HepG2 (cell line): Measurements from ENCODE around the gene CD46. TPM values are rescaled to one million over a fixed set of nuclear protein-coding genes. Genes with fewer than 3 reads are reported as not detected.

ENCODE experiments used
- ATM ChIP-seq: fragments of 450-650 bp; IDR thresholded peaks from 2 replicates; pipeline ENCODE4 v1.7.1; 2017; ENCODE audit warnings: mild to moderate bottlenecking, borderline replicate concordance
- ATRX ChIP-seq: sonication (generic); formaldehyde crosslinking; IDR thresholded peaks from 2 replicates; pipeline ENCODE4 v1.4.0; 2020; ENCODE audit warnings: missing genetic modification reagents, borderline replicate concordance
- ESRRA ChIP-seq: sonication (generic); formaldehyde crosslinking; IDR thresholded peaks from 2 replicates; pipeline ENCODE4 v1.5.1; 2020; ENCODE audit warnings: mild to moderate bottlenecking, low read depth, missing genetic modification reagents
- FOSL2 ChIP-seq: sonication (generic); formaldehyde crosslinking; IDR thresholded peaks from 2 replicates; pipeline ENCODE4 v1.4.0; 2020; ENCODE audit warnings: missing genetic modification reagents
- MATR3 ChIP-seq: sonication (generic); formaldehyde crosslinking; IDR thresholded peaks from 2 replicates; pipeline ENCODE4 v1.4.0; 2020; ENCODE audit warnings: missing genetic modification reagents
- NR3C1 ChIP-seq: sonication (generic); formaldehyde crosslinking; IDR thresholded peaks from 2 replicates; pipeline ENCODE4 v1.4.0; 2020; ENCODE audit warnings: missing genetic modification reagents
- RARA ChIP-seq: IDR thresholded peaks from 2 replicates; pipeline ENCODE4 v1.6.1; 2016; ENCODE audit warnings: missing genetic modification reagents, missing compliant biosample characterization
- RORA ChIP-seq: sonication (generic); formaldehyde crosslinking; IDR thresholded peaks from 2 replicates; pipeline ENCODE4 v1.5.0; 2020; ENCODE audit warnings: mild to moderate bottlenecking, missing genetic modification reagents, moderate library complexity
- SIN3A ChIP-seq: IDR thresholded peaks from 2 replicates; pipeline ENCODE4 v1.6.1; 2011; ENCODE audit warnings: low read depth, mild to moderate bottlenecking, control low read depth, low read length, borderline replicate concordance
- SKI ChIP-seq: fragments of 450-650 bp; IDR thresholded peaks from one replicate; pipeline ENCODE4 v1.6.1; 2018; ENCODE audit warnings: mild to moderate bottlenecking; ENCODE audit not compliant: partially characterized antibody
- SRF ChIP-seq: IDR thresholded peaks from 2 replicates; pipeline ENCODE4 v1.6.1; 2011; ENCODE audit warnings: mild to moderate bottlenecking, low read depth, low read length, moderate library complexity
- STAT5B ChIP-seq: sonication (generic); formaldehyde crosslinking; IDR thresholded peaks from 2 replicates; pipeline ENCODE4 v1.4.0; 2020; ENCODE audit warnings: missing genetic modification reagents
- THAP11 ChIP-seq: IDR thresholded peaks from 2 replicates; pipeline ENCODE4 v1.6.1; 2016; ENCODE audit warnings: missing biosample characterization, missing genetic modification reagents
- WIZ ChIP-seq: sonication (generic); formaldehyde crosslinking; IDR thresholded peaks from 2 replicates; pipeline ENCODE4 v1.5.1; 2020; ENCODE audit warnings: mild to moderate bottlenecking, missing genetic modification reagents
- ZBTB42 ChIP-seq: sonication (generic); formaldehyde crosslinking; IDR thresholded peaks from 2 replicates; pipeline ENCODE4 v1.5.0; 2020; ENCODE audit warnings: mild to moderate bottlenecking, missing genetic modification reagents
- ZEB1 ChIP-seq: IDR thresholded peaks from 2 replicates; pipeline ENCODE4 v1.6.1; 2012; ENCODE audit warnings: mild to moderate bottlenecking, low read depth, inconsistent platforms; ENCODE audit not compliant: insufficient replicate concordance
- ZNF124 ChIP-seq: sonication (generic); formaldehyde crosslinking; IDR thresholded peaks from 2 replicates; pipeline ENCODE4 v1.4.0; 2020; ENCODE audit warnings: missing genetic modification reagents
- ZNF33A ChIP-seq: sonication (generic); formaldehyde crosslinking; IDR thresholded peaks from 2 replicates; pipeline ENCODE4 v1.5.1; 2020; ENCODE audit warnings: missing genetic modification reagents, mild to moderate bottlenecking, moderate library complexity, borderline replicate concordance
- ZNF468 ChIP-seq: sonication (generic); formaldehyde crosslinking; IDR thresholded peaks from 2 replicates; pipeline ENCODE4 v1.8.0; 2022; ENCODE audit warnings: mild to moderate bottlenecking, moderate library complexity, missing genetic modification reagents
- ZNF547 ChIP-seq: sonication (generic); formaldehyde crosslinking; IDR thresholded peaks from 2 replicates; pipeline ENCODE4 v1.5.1; 2020; ENCODE audit warnings: mild to moderate bottlenecking, missing genetic modification reagents
- ZNF790 ChIP-seq: sonication (generic); formaldehyde crosslinking; IDR thresholded peaks from 2 replicates; pipeline ENCODE4 v1.8.0; 2022; ENCODE audit warnings: missing genetic modification reagents, mild to moderate bottlenecking, borderline replicate concordance
- ZNF83 ChIP-seq: sonication (generic); formaldehyde crosslinking; IDR thresholded peaks from 2 replicates; pipeline ENCODE4 v1.4.0; 2020; ENCODE audit warnings: missing genetic modification reagents, mild to moderate bottlenecking, borderline replicate concordance
- polyA plus RNA-seq, 8 experiments: library from polyadenylated mRNA; depleted of rRNA in 3 of 8; stranded (reverse) in 7 of 8; unstranded in 1 of 8; fragments of >200 nt; fragmentation: Illumina TruSeq in 4 of 8; extraction: Trizol in 4 of 8; gene quantifications; 2 replicates each; pipeline versions ENCODE4 v1.2.1 to v1.2.3, GENCODE V29; 2011 to 2016; ENCODE audit warnings: low read depth in 4 of 8, missing spikeins in 1 of 8, mixed read lengths in 1 of 8; ENCODE audit not compliant: insufficient read depth in 1 of 8
- total RNA-seq, 5 experiments: library from RNA; depleted of rRNA; stranded (reverse); fragments of >200 nt; fragmentation: Illumina TruSeq; extraction: Trizol; gene quantifications; 2 replicates each; pipeline ENCODE4 v1.2.3, GENCODE V29; 2016; ENCODE audit warnings: low read depth in 1 of 5
- TF ChIP-seq, protein P1 (sequence below): sonication (generic); formaldehyde crosslinking; IDR thresholded peaks from 2 replicates; pipeline ENCODE4 v1.5.0; 2020; ENCODE audit warnings: missing genetic modification reagents
- TF ChIP-seq, protein P2 (sequence below): sonication (generic); formaldehyde crosslinking; IDR thresholded peaks from 2 replicates; pipeline ENCODE4 v1.9.0; 2022; ENCODE audit warnings: low read depth, missing genetic modification reagents
- TF ChIP-seq, protein P3 (sequence below): sonication (generic); formaldehyde crosslinking; conservative IDR thresholded peaks from 2 replicates; pipeline ENCODE4 v1.5.0; 2020; ENCODE audit warnings: missing genetic modification reagents
- TF ChIP-seq, protein P4 (sequence below): sonication (generic); formaldehyde crosslinking; IDR thresholded peaks from 2 replicates; pipeline ENCODE4 v1.4.0; 2020; ENCODE audit warnings: mild to moderate bottlenecking, low read depth, missing genetic modification reagents

Gene CD46
- total and polyA plus RNA-seq, 2 of the 13 experiments (the other 11 are each of a cell fraction or from before 2014, with no cell fraction given): 130 to 277 TPM

DNA sequence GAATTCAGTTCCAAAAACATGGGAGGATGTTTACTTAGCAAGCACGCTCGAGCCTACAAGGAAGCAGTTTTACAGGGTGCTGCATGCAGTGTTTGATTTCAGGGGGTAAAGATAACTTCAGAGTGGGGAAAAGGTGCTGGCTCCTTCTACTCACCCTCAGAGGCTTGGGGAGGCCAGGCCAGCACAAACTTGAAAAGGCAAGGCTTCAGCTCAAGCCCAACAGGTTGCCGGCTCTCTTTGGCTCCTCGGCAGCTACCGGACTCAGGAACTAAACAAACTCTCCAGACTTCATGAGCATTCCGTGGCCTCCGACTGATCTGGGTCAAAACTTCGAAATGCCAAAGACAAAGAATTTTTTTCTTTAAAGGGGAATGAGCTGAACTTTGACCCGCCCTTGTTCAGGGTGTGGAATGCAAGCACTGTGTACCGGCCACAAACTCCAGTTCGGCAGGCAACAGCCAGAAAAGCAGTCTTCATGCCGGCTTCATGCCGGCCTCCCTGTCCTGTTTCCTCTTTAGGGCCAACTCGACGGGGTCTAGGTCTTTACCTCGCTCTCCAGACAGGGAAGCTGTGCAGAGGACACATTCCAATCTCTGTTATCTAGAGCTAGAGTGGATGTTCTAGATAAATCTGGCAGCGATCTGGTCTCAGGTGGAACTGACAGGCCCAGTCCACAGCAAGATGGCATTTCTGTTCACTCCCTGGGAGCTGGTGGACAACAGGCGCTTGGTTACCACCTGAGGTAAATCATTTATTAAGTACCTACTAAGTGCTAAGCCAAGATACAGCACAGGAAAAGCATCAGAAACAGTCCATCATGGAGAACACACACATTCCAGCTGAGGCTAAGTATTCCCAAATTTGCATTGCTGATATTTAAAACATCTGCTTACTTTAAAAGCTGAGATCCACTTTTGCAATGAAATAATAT, 75.0 kb downstream of the CD46 start (continued):
- TF ChIP-seq ZNF547 (CRISPR knock-in tag) (no peak), THAP11 (CRISPR knock-in tag) (0 out of 2 replicates have a peak, but pooled peaks have one; percentile 9), STAT5B (no peak), SKI (no peak), ZEB1 (no peak), ZNF124 (CRISPR knock-in tag) (peak; percentile 17; the same call in 1 of the 2 replicates), FOSL2 (no peak), SIN3A (peak; percentile 44; the same call in 1 of the 2 replicates), MATR3 (CRISPR knock-in tag) (no peak), ZNF468 (CRISPR knock-in tag) (no peak), SRF (no peak), WIZ (CRISPR knock-in tag) (no peak), ZNF33A (CRISPR knock-in tag) (no peak), ZBTB42 (CRISPR knock-in tag) (no peak), ATRX (CRISPR knock-in tag) (no peak), ZNF790 (CRISPR knock-in tag) (no peak), ZNF83 (CRISPR knock-in tag) (no peak), NR3C1 (no peak), ATM (no peak), RORA (no peak), ESRRA (no peak), RARA (CRISPR knock-in tag) (peak; percentile 38; the same call in 1 of the 2 replicates)
- TF ChIP-seq, protein P1, sequence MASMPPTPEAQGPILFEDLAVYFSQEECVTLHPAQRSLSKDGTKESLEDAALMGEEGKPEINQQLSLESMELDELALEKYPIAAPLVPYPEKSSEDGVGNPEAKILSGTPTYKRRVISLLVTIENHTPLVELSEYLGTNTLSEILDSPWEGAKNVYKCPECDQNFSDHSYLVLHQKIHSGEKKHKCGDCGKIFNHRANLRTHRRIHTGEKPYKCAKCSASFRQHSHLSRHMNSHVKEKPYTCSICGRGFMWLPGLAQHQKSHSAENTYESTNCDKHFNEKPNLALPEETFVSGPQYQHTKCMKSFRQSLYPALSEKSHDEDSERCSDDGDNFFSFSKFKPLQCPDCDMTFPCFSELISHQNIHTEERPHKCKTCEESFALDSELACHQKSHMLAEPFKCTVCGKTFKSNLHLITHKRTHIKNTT: no peak
- TF ChIP-seq, protein P2, sequence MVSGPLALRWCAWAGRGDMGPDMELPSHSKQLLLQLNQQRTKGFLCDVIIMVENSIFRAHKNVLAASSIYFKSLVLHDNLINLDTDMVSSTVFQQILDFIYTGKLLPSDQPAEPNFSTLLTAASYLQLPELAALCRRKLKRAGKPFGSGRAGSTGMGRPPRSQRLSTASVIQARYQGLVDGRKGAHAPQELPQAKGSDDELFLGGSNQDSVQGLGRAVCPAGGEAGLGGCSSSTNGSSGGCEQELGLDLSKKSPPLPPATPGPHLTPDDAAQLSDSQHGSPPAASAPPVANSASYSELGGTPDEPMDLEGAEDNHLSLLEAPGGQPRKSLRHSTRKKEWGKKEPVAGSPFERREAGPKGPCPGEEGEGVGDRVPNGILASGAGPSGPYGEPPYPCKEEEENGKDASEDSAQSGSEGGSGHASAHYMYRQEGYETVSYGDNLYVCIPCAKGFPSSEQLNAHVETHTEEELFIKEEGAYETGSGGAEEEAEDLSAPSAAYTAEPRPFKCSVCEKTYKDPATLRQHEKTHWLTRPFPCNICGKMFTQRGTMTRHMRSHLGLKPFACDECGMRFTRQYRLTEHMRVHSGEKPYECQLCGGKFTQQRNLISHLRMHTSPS (CRISPR knock-in tag): no peak
- TF ChIP-seq, protein P3, sequence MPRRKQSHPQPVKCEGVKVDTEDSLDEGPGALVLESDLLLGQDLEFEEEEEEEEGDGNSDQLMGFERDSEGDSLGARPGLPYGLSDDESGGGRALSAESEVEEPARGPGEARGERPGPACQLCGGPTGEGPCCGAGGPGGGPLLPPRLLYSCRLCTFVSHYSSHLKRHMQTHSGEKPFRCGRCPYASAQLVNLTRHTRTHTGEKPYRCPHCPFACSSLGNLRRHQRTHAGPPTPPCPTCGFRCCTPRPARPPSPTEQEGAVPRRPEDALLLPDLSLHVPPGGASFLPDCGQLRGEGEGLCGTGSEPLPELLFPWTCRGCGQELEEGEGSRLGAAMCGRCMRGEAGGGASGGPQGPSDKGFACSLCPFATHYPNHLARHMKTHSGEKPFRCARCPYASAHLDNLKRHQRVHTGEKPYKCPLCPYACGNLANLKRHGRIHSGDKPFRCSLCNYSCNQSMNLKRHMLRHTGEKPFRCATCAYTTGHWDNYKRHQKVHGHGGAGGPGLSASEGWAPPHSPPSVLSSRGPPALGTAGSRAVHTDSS: no peak
- TF ChIP-seq, protein P4, sequence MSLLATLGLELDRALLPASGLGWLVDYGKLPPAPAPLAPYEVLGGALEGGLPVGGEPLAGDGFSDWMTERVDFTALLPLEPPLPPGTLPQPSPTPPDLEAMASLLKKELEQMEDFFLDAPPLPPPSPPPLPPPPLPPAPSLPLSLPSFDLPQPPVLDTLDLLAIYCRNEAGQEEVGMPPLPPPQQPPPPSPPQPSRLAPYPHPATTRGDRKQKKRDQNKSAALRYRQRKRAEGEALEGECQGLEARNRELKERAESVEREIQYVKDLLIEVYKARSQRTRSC (CRISPR knock-in tag): no peak
